Right lung (tissue), 5 donors: Measurements from ENCODE around the gene MYCL. TPM values are rescaled to one million over a fixed set of nuclear protein-coding genes. Genes with fewer than 3 reads are reported as not detected.
"Not testable (repeated sequence)": the region's sequence is repeated elsewhere in the genome, so short reads cannot be mapped to it uniquely, and the experiment has no call there.

ENCODE experiments used
- DNase-seq, 2 donors: peaks; one replicate each; pipeline ENCODE4 v3.0.0-alpha.2; 2013
- polyA plus RNA-seq, 5 donors: library from polyadenylated mRNA; unstranded; fragments of 120-200 nt; gene quantifications; one replicate each; pipeline versions ENCODE4 v1.2.1 to v1.2.3, GENCODE V29; 2013; ENCODE audit warnings: inconsistent platforms in 1 of 5, low replicate concordance in 1 of 5; ENCODE audit not compliant: insufficient read length in 5 of 5, insufficient read depth in 1 of 5

Gene MYCL
- polyA plus RNA-seq, 5 donors, result 8.6 to 12.5 (median 10.9) TPM

GRCh38 chr1:39922251-39922688 is 20.6 kb upstream of the MYCL start:
- no peak for DNase-seq

- DNase-seq, result no peak
These were observed 17.8 kb upstream of the MYCL start for GRCh38 chr1:39919545-39919944.

GRCh38 chr1:39917825-39918224 is 16.1 kb upstream of the MYCL start:
- no peak for DNase-seq

- DNase-seq, result no peak
These were observed 13.9 kb upstream of the MYCL start for GRCh38 chr1:39915499-39916129.

GRCh38 chr1:39913136-39913535 is 11.4 kb upstream of the MYCL start:
- not testable (repeated sequence) for DNase-seq

- no peak for DNase-seq
These were observed 8.5 kb upstream of the MYCL start for GRCh38 chr1:39910263-39910662.

- no peak for DNase-seq
These were observed 6.8 kb upstream of the MYCL start for GRCh38 chr1:39908534-39908933.

GRCh38 chr1:39907528-39908453 is 6.1 kb upstream of the MYCL start:
- no peak for DNase-seq

GRCh38 chr1:39905172-39905571 is 3.5 kb upstream of the MYCL start:
- no peak for DNase-seq

GRCh38 chr1:39902460-39902807 is 717 bp upstream of the MYCL start:
- no peak for DNase-seq

- no peak for DNase-seq
These were observed 328 bp downstream of the MYCL start for GRCh38 chr1:39901464-39901713.

GRCh38 chr1:39900662-39901463 is 854 bp downstream of the MYCL start:
- DNase-seq, result no peak

- DNase-seq, result no peak
These were observed 1.8 kb downstream of the MYCL start for GRCh38 chr1:39899611-39900538.

GRCh38 chr1:39898648-39899603 is 2.8 kb downstream of the MYCL start:
- DNase-seq, result peak; percentile 55 to 62

- no peak for DNase-seq
These were observed 3.5 kb downstream of the MYCL start for GRCh38 chr1:39898191-39898590.

GRCh38 chr1:39896909-39897685 is 4.6 kb downstream of the MYCL start:
- DNase-seq, result no peak

GRCh38 chr1:39895731-39896480 is 5.8 kb downstream of the MYCL start:
- DNase-seq, result no peak

GRCh38 chr1:39894884-39895495 is 6.7 kb downstream of the MYCL start:
- DNase-seq, result no peak
